Astrocyte of the spinal cord (primary cell): ENCODE results near the gene PDX1.

Experiments used
- DNase-seq: peaks from one replicate; pipeline ENCODE4 v3.0.0; 2011; ENCODE audit warnings: low read depth, low spot score
- H3K4me3 ChIP-seq: 2 replicates; pipeline ENCODE4 v1.5.1; 2011; ENCODE audit warnings: low read depth, mild to moderate bottlenecking, low read length, moderate library complexity
- CTCF ChIP-seq: IDR thresholded peaks from 2 replicates; pipeline ENCODE4 v1.5.1; 2012; ENCODE audit warnings: low read depth, mild to moderate bottlenecking, low read length, inconsistent platforms
- in situ Hi-C: cut with HindIII; loops from 2 replicates; pipeline ENCODE4 v1.10.0; 2017; ENCODE audit warnings: low sequenced_read_pairs

PDX1 gene

GRCh38 chr13:27926644-27927434 lies 7.0 kb downstream of the PDX1 start:
- in situ Hi-C loops: no loop called here
- H3K4me3 ChIP-seq: no peak overlapping the region
- TF ChIP-seq CTCF: no peak
- DNase-seq: no peak

DNA sequence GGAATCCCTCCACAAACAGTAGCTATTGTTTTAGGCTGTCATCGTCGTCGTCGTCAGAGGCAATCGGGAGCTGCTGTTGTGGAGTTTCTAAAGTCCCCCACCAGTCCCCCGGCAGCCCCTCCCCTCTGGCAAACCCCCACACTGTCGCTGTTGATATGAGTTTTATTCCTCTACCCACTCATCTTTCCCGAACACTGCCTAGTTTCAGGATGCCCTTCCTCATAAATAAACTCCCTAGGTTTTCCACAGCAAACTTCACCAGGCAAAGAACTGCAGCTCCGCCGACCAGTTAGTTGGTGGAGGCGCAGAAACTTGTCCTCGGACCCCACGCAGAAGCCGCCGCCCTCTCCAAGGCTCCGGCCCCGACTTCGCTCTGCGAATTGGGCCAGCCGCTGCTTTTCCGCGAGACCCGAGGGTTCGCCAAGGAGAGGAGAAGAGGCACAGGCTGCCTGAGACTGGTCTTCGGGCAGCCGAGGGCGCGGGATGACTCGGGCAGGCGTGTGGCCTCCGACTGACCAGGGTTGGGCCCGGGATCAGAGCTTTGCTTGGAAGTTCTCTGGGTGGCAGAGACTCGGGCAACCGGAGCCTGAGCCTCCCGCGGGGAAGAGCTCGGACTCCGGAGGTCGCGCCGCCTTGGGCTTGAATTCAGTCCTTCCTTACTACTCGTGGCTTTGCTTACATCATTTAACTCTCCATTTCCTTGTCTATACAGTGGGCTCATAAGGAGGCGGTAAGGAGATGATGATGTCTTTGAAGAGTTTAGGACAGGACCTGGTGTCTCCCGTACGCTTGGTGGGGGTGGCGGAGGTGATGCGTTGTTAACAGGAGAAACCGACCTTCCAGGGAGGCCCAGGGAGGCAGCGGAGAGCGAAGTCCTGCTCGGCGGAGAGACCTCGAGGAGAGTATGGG lies 7.9 kb downstream of the PDX1 start:
- no peak for TF ChIP-seq CTCF
- DNase-seq: no peak
- in situ Hi-C loops: no loop called here
- no peak overlapping the region for H3K4me3 ChIP-seq

DNA sequence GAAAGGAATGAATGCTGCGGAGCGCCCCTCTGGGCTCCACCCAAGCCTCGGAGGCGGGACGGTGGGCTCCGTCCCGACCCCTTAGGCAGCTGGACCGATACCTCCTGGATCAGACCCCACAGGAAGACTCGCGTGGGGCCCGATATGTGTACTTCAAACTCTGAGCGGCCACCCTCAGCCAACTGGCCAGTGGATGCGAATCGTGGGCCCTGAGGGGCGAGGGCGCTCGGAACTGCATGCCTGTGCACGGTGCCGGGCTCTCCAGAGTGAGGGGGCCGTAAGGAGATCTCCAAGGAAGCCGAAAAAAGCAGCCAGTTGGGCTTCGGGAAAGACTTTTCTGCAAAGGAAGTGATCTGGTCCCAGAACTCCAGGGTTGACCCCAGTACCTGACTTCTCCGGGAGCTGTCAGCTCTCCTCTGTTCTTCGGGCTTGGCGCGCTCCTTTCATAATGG lies 8.6 kb downstream of the PDX1 start:
- DNase-seq: no peak
- TF ChIP-seq CTCF: no peak
- in situ Hi-C loops: no loop called here
- no peak overlapping the region for H3K4me3 ChIP-seq

GRCh38 chr13:27928805-27929753 lies 9.3 kb downstream of the PDX1 start:
- no peak for TF ChIP-seq CTCF
- in situ Hi-C loops: no loop called here
- no peak for DNase-seq
- H3K4me3 ChIP-seq: no peak overlapping the region

DNA sequence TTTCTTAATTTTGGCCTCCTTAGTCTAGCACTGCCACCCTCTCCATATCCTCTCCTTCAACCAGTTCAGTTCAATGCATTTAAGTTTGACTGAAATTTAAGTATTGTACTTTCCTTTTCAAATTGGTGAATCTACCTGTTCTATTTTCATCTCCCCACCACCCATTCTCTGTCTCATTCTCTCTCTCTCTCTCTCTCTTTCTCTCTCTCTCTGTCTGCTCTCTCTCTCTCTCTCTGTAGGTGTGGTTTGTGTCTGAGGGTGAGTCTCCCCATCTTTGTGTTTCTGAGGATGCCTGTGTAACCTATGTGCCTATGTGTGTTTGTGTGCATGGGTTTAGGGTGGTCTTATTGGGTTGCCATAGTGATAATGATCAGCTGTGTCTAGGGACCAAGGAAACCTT lies 10.1 kb downstream of the PDX1 start:
- in situ Hi-C loops: no loop called here
- no peak overlapping the region for H3K4me3 ChIP-seq
- DNase-seq: no peak
- TF ChIP-seq CTCF: no peak

DNA sequence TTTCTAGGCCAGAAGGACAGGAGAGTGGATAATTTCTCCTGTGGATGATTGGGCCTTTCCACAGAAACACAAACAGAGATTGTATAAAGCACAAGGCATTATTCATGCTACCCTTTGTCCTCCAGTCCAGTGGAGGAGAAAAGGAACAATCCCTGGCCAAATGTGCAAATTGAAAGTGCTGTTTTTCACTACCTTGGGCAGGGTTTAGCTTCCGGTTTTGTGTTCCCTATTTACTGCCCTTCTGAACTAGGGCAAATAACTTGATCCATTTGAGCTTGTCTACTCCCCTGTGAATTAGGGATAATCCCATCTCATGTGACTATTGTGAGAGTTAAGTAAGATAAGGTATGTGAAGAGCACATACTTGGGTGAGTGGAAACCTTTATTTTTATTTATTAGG lies 13.3 kb downstream of the PDX1 start:
- TF ChIP-seq CTCF: no peak
- H3K4me3 ChIP-seq: no peak overlapping the region
- in situ Hi-C loops: no loop called here
- DNase-seq: no peak
